ENCODE data around the gene F3. TPM values are rescaled to one million over a fixed set of nuclear protein-coding genes. Genes with fewer than 3 reads are reported as not detected.

The F3 gene
- polyA plus RNA-seq, 4 donors: 37.5 to 60.7 (median 48.0) TPM

Other genes starting within 250 kb of the F3 start
- 10 to 100 TPM; 60.4 to 84.0 (median 68.8) TPM for gene ABCD3, start 123.4 kb downstream of the F3 start, polyA plus RNA-seq (ENCODE audit: insufficient read length in 4 of 4)